OCI-LY7 (cell line): Measurements from ENCODE around the gene POLRMT.

Experiments used
- EZH2phosphoT487 ChIP-seq: fragments of 200-600 bp; sonication (generic); IDR thresholded peaks from 2 replicates; pipeline ENCODE4 v1.6.1; 2018; ENCODE audit warnings: low read depth, borderline replicate concordance, mild to moderate bottlenecking, mixed run types, antibody characterized with exemption, low read length, moderate library complexity, mixed read lengths
- TF ChIP-seq, protein P1 (sequence below): fragments of 200-600 bp; sonication (generic); conservative IDR thresholded peaks from 2 replicates; pipeline ENCODE4 v1.5.1; 2014; ENCODE audit warnings: mild to moderate bottlenecking, antibody characterized with exemption, low read length, moderate library complexity, mixed read lengths

DNA sequence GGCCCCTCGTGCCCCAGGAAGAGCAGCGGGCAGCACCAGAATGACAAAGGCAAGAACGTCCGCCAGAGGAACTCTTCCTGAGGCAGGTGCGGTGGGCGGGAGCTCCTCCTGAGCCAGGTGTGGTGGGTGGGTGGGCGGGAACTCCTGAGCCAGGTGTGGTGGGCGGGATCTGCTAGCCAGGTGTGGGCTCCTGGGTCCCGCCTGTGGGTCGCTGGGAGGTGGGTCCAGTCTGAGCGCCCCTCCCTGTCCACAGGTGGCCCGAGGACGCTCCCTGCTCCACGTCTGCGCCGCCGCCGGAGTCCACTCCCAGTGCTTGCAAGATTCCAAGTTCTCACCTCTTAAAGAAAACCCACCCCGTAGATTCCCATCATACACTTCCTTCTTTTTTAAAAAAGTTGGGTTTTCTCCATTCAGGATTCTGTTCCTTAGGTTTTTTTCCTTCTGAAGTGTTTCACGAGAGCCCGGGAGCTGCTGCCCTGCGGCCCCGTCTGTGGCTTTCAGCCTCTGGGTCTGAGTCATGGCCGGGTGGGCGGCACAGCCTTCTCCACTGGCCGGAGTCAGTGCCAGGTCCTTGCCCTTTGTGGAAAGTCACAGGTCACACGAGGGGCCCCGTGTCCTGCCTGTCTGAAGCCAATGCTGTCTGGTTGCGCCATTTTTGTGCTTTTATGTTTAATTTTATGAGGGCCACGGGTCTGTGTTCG, 50.7 kb downstream of the POLRMT start:
- TF ChIP-seq, protein P1, sequence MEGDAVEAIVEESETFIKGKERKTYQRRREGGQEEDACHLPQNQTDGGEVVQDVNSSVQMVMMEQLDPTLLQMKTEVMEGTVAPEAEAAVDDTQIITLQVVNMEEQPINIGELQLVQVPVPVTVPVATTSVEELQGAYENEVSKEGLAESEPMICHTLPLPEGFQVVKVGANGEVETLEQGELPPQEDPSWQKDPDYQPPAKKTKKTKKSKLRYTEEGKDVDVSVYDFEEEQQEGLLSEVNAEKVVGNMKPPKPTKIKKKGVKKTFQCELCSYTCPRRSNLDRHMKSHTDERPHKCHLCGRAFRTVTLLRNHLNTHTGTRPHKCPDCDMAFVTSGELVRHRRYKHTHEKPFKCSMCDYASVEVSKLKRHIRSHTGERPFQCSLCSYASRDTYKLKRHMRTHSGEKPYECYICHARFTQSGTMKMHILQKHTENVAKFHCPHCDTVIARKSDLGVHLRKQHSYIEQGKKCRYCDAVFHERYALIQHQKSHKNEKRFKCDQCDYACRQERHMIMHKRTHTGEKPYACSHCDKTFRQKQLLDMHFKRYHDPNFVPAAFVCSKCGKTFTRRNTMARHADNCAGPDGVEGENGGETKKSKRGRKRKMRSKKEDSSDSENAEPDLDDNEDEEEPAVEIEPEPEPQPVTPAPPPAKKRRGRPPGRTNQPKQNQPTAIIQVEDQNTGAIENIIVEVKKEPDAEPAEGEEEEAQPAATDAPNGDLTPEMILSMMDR, result no peak
- no peak for TF ChIP-seq EZH2phosphoT487
